GM23338 (cell line): ENCODE measurements around the gene ADAMTS15.

Source experiments
- EZH2 ChIP-seq: fragments of 200-600 bp; sonication (generic); IDR thresholded peaks from one replicate; pipeline ENCODE4 v1.8.0; 2017; ENCODE audit warnings: antibody characterized with exemption, mild to moderate bottlenecking, low read depth; ENCODE audit not compliant: unreplicated experiment
- EZH2phosphoT487 ChIP-seq: fragments of 200-600 bp; sonication (generic); IDR thresholded peaks from one replicate; pipeline ENCODE4 v1.8.1; 2018; ENCODE audit warnings: antibody characterized with exemption; ENCODE audit not compliant: unreplicated experiment
- JUNB ChIP-seq: IDR thresholded peaks from one replicate; pipeline ENCODE4 v1.6.1; 2016; ENCODE audit warnings: antibody characterized with exemption; ENCODE audit not compliant: unreplicated experiment
- NANOG ChIP-seq: IDR thresholded peaks from 2 replicates; pipeline ENCODE4 v1.6.1; 2016; ENCODE audit warnings: antibody characterized with exemption, borderline replicate concordance
- POLR2AphosphoS5 ChIP-seq: IDR thresholded peaks from 2 replicates; pipeline ENCODE4 v1.6.1; 2016; ENCODE audit warnings: antibody characterized with exemption, low read depth
- STAT1 ChIP-seq: IDR thresholded peaks from one replicate; pipeline ENCODE4 v1.6.1; 2016; ENCODE audit warnings: antibody characterized with exemption; ENCODE audit not compliant: unreplicated experiment
- ZNF331 ChIP-seq: fragments of 250-450 bp; sonication (Bioruptor Pico); IDR thresholded peaks from 2 replicates; pipeline ENCODE4 v1.5.0; 2020; ENCODE audit warnings: low read depth, mild to moderate bottlenecking, moderate library complexity
- TF ChIP-seq, protein P1 (sequence below), 2 experiments: fragments of 200-600 bp in 1 of 2; sonication (generic) in 1 of 2; conservative IDR thresholded peaks; 2 replicates each; pipeline versions ENCODE4 v1.5.1 to v1.6.1; 2016 to 2017; ENCODE audit warnings: antibody characterized with exemption in 2 of 2, low read depth in 2 of 2, mild to moderate bottlenecking in 2 of 2, moderate library complexity in 1 of 2
- TF ChIP-seq, protein P2 (sequence below): IDR thresholded peaks from one replicate; pipeline ENCODE4 v1.6.1; 2018; ENCODE audit warnings: antibody characterized with exemption; ENCODE audit not compliant: unreplicated experiment
- TF ChIP-seq, protein P3 (sequence below): IDR thresholded peaks from 2 replicates; pipeline ENCODE4 v1.6.1; 2016; ENCODE audit warnings: antibody characterized with exemption

DNA sequence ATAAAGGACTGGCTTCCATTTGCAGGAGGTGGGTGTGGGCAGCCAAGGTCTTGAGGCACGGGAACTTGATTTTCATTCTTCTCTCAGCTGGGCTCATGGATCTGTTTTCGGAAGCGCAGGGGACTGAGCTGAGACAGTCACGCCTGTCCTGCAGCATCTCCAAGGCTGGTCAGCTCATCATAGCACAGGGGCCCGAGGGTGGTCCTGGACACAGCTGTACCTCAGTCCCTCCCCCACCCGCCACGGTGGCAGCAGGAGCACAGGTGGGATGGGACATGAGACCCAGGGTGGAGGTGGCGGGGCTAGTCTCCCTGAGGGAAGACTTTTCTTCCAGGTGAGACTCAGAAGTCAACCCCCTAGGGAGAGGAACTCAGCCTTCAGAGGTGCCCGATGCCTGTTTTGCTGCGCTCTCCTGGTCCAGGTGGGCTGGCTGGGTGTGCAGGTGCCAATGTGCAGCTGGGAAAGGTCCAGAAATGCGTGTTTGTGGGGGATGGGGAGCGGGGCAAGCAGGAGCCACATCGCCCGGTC is 23.8 kb upstream of the ADAMTS15 start:
- TF ChIP-seq, protein P1, sequence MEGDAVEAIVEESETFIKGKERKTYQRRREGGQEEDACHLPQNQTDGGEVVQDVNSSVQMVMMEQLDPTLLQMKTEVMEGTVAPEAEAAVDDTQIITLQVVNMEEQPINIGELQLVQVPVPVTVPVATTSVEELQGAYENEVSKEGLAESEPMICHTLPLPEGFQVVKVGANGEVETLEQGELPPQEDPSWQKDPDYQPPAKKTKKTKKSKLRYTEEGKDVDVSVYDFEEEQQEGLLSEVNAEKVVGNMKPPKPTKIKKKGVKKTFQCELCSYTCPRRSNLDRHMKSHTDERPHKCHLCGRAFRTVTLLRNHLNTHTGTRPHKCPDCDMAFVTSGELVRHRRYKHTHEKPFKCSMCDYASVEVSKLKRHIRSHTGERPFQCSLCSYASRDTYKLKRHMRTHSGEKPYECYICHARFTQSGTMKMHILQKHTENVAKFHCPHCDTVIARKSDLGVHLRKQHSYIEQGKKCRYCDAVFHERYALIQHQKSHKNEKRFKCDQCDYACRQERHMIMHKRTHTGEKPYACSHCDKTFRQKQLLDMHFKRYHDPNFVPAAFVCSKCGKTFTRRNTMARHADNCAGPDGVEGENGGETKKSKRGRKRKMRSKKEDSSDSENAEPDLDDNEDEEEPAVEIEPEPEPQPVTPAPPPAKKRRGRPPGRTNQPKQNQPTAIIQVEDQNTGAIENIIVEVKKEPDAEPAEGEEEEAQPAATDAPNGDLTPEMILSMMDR (conservative IDR thresholded peaks at IDR 0.05; ENCODE audit: low read depth in 2 of 2) = no peak
- no peak for TF ChIP-seq EZH2
- TF ChIP-seq NANOG = no peak
- TF ChIP-seq POLR2AphosphoS5 = no peak
- TF ChIP-seq, protein P2, sequence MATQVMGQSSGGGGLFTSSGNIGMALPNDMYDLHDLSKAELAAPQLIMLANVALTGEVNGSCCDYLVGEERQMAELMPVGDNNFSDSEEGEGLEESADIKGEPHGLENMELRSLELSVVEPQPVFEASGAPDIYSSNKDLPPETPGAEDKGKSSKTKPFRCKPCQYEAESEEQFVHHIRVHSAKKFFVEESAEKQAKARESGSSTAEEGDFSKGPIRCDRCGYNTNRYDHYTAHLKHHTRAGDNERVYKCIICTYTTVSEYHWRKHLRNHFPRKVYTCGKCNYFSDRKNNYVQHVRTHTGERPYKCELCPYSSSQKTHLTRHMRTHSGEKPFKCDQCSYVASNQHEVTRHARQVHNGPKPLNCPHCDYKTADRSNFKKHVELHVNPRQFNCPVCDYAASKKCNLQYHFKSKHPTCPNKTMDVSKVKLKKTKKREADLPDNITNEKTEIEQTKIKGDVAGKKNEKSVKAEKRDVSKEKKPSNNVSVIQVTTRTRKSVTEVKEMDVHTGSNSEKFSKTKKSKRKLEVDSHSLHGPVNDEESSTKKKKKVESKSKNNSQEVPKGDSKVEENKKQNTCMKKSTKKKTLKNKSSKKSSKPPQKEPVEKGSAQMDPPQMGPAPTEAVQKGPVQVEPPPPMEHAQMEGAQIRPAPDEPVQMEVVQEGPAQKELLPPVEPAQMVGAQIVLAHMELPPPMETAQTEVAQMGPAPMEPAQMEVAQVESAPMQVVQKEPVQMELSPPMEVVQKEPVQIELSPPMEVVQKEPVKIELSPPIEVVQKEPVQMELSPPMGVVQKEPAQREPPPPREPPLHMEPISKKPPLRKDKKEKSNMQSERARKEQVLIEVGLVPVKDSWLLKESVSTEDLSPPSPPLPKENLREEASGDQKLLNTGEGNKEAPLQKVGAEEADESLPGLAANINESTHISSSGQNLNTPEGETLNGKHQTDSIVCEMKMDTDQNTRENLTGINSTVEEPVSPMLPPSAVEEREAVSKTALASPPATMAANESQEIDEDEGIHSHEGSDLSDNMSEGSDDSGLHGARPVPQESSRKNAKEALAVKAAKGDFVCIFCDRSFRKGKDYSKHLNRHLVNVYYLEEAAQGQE = no peak
- TF ChIP-seq STAT1 = no peak
- no peak for TF ChIP-seq EZH2phosphoT487
- TF ChIP-seq, protein P3, sequence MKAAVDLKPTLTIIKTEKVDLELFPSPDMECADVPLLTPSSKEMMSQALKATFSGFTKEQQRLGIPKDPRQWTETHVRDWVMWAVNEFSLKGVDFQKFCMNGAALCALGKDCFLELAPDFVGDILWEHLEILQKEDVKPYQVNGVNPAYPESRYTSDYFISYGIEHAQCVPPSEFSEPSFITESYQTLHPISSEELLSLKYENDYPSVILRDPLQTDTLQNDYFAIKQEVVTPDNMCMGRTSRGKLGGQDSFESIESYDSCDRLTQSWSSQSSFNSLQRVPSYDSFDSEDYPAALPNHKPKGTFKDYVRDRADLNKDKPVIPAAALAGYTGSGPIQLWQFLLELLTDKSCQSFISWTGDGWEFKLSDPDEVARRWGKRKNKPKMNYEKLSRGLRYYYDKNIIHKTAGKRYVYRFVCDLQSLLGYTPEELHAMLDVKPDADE = no peak
- no peak for TF ChIP-seq ZNF331 (CRISPR knock-in tag)
- TF ChIP-seq JUNB = no peak
